ENCODE data around the gene MZF1. TPM values are rescaled to one million over a fixed set of nuclear protein-coding genes. Genes with fewer than 3 reads are reported as not detected.
"Not testable (repeated sequence)": the region's sequence is repeated elsewhere in the genome, so short reads cannot be mapped to it uniquely, and the experiment has no call there.

Gene MZF1
- total and polyA plus RNA-seq, 4 donors, result 10.3 to 51.7 (median 32.1) TPM

DNA sequence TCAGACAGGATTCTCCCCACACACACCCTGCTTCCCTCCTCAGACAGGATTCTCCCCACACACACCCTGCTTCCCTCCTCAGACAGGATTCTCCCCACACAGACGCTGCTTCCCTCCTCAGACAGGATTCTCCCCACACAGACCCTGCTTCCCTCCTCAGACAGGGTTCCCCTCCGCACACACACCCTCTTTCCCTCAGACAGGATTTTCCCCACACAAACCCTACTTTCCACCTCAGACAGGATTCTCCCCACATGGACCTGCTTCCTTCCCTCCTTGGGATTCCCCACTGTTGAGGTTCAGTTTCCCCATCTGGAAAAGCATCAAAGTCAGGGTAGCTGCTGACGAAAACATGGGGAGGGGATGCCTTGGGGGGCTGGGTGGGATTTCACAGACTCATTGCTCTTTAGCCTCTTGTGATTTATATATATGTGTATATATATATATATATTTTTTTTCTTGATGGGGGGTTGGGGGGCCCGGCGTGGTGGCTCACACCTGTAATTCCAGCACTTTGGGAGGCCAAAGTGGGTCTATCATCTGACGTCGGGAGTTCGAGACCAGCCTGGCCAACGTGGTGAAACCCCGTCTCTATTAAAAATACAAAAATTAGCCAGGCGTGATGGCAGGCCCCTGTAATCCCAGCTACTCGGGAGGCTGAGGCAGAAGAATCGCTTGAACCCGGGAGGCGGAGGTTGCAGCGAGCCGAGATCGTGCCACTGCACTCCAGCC lies 30.3 kb downstream of the MZF1 start:
- H3K27ac ChIP-seq (ENCODE audit: low read depth, low read length), result peak overlapping the region; percentile 99
- peaks cover 16% of the 10 kb centered on the region for H3K27me3 ChIP-seq (ENCODE audit: control insufficient read depth, insufficient read depth, low read length)
- not testable (repeated sequence) for H3K4me3 ChIP-seq (ENCODE audit: low read depth, low read length); H3K9me3 ChIP-seq (ENCODE audit: control insufficient read depth, insufficient read depth, low read length); DNase-seq (ENCODE audit: low read depth in 4 of 6, low spot score in 6 of 6)
- H3K4me1 ChIP-seq (ENCODE audit: control insufficient read depth, insufficient read depth, low read length), result peaks cover 35% of the 10 kb centered on the region
- WGBS (ENCODE audit: insufficient coverage), result 87% methylated on average over 12 of the region's 18 CpGs
- peaks cover 28% of the 10 kb centered on the region for H3K36me3 ChIP-seq (ENCODE audit: control insufficient read depth, insufficient read depth, low read length)

DNA sequence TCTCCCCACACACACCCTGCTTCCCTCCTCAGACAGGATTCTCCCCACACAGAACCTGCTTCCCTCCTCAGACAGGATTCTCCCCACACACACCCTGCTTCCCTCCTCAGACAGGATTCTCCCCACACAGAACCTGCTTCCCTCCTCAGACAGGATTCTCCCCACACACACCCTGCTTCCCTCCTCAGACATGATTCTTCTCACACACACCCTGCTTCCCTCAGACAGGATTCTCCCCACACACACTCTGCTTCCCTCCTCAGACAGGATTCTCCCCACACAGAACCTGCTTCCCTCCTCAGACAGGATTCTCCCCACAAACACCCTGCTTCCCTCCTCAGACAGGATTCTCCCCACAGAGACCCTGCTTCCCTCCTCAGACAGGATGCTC lies 34.0 kb downstream of the MZF1 start:
- Histone ChIP-seq H3K4me1 (ENCODE audit: control insufficient read depth, insufficient read depth, low read length) (peaks cover 17% of the 10 kb centered on the region), H3K27me3 (ENCODE audit: control insufficient read depth, insufficient read depth, low read length) (peaks cover 16% of the 10 kb centered on the region)
- not testable (repeated sequence) for H3K4me3 ChIP-seq (ENCODE audit: low read depth, low read length); DNase-seq (ENCODE audit: low read depth in 4 of 6, low spot score in 6 of 6); H3K36me3 ChIP-seq (ENCODE audit: control insufficient read depth, insufficient read depth, low read length); H3K27ac ChIP-seq (ENCODE audit: low read depth, low read length); H3K9me3 ChIP-seq (ENCODE audit: control insufficient read depth, insufficient read depth, low read length)

- H3K27me3 ChIP-seq (ENCODE audit: control insufficient read depth, insufficient read depth, low read length), result peaks cover 16% of the 10 kb centered on the region
- peak overlapping the region; percentile 47 for H3K27ac ChIP-seq (ENCODE audit: low read depth, low read length)
- peak in 2 of 6 donors; percentile 82 to 93 for DNase-seq (ENCODE audit: low read depth in 4 of 6, low spot score in 6 of 6)
- H3K4me1 ChIP-seq (ENCODE audit: control insufficient read depth, insufficient read depth, low read length), result peaks cover 15% of the 10 kb centered on the region
- 1% methylated on average over 55 of the region's 55 CpGs for WGBS (ENCODE audit: insufficient coverage)
- peak overlapping the region; percentile 43 for H3K4me3 ChIP-seq (ENCODE audit: low read depth, low read length)
- no peaks in the 10 kb centered on the region for H3K9me3 ChIP-seq (ENCODE audit: control insufficient read depth, insufficient read depth, low read length)
- H3K36me3 ChIP-seq (ENCODE audit: control insufficient read depth, insufficient read depth, low read length), result no peaks in the 10 kb centered on the region
Observed at GRCh38 chr19:58538257-58539168, 34.6 kb downstream of the MZF1 start.

- Histone ChIP-seq H3K4me1 (ENCODE audit: control insufficient read depth, insufficient read depth, low read length) (peaks cover 10% of the 10 kb centered on the region), H3K9me3 (ENCODE audit: control insufficient read depth, insufficient read depth, low read length) (no peaks in the 10 kb centered on the region), H3K27ac (ENCODE audit: low read depth, low read length) (no peak overlapping the region), H3K27me3 (ENCODE audit: control insufficient read depth, insufficient read depth, low read length) (peaks cover 16% of the 10 kb centered on the region), H3K4me3 (ENCODE audit: low read depth, low read length) (no peak overlapping the region), H3K36me3 (ENCODE audit: control insufficient read depth, insufficient read depth, low read length) (no peaks in the 10 kb centered on the region)
- DNase-seq (ENCODE audit: low read depth in 4 of 6, low spot score in 6 of 6), result no peak
- 95% methylated on average over 8 of the region's 8 CpGs for WGBS (ENCODE audit: insufficient coverage)
Observed at GRCh38 chr19:58536852-58537798, 36.0 kb downstream of the MZF1 start.

GRCh38 chr19:58535857-58536256 lies 37.3 kb downstream of the MZF1 start:
- H3K27ac ChIP-seq (ENCODE audit: low read depth, low read length), result no peak overlapping the region
- DNase-seq (ENCODE audit: low read depth in 4 of 6, low spot score in 6 of 6), result no peak
- no peaks in the 10 kb centered on the region for H3K36me3 ChIP-seq (ENCODE audit: control insufficient read depth, insufficient read depth, low read length)
- no peaks in the 10 kb centered on the region for H3K9me3 ChIP-seq (ENCODE audit: control insufficient read depth, insufficient read depth, low read length)
- no CpG with 5 or more reads among the region's 3 CpGs for WGBS (ENCODE audit: insufficient coverage)
- peaks cover 10% of the 10 kb centered on the region for H3K4me1 ChIP-seq (ENCODE audit: control insufficient read depth, insufficient read depth, low read length)
- H3K27me3 ChIP-seq (ENCODE audit: control insufficient read depth, insufficient read depth, low read length), result peaks cover 16% of the 10 kb centered on the region
- no peak overlapping the region for H3K4me3 ChIP-seq (ENCODE audit: low read depth, low read length)

- no peaks in the 10 kb centered on the region for H3K36me3 ChIP-seq (ENCODE audit: control insufficient read depth, insufficient read depth, low read length)
- no peak overlapping the region for H3K4me3 ChIP-seq (ENCODE audit: low read depth, low read length)
- DNase-seq (ENCODE audit: low read depth in 4 of 6, low spot score in 6 of 6), result peak in 2 of 6 donors; percentile 68 to 83
- no peaks in the 10 kb centered on the region for H3K4me1 ChIP-seq (ENCODE audit: control insufficient read depth, insufficient read depth, low read length)
- 49% methylated on average over 2 of the region's 10 CpGs for WGBS (ENCODE audit: insufficient coverage)
- no peak overlapping the region for H3K27ac ChIP-seq (ENCODE audit: low read depth, low read length)
- H3K9me3 ChIP-seq (ENCODE audit: control insufficient read depth, insufficient read depth, low read length), result no peaks in the 10 kb centered on the region
- H3K27me3 ChIP-seq (ENCODE audit: control insufficient read depth, insufficient read depth, low read length), result no peaks in the 10 kb centered on the region
Observed at GRCh38 chr19:58531034-58531840, 41.9 kb downstream of the MZF1 start.

- Histone ChIP-seq H3K36me3 (ENCODE audit: control insufficient read depth, insufficient read depth, low read length) (no peaks in the 10 kb centered on the region), H3K4me3 (ENCODE audit: low read depth, low read length) (no peak overlapping the region), H3K9me3 (ENCODE audit: control insufficient read depth, insufficient read depth, low read length) (no peaks in the 10 kb centered on the region), H3K4me1 (ENCODE audit: control insufficient read depth, insufficient read depth, low read length) (no peaks in the 10 kb centered on the region), H3K27ac (ENCODE audit: low read depth, low read length) (no peak overlapping the region), H3K27me3 (ENCODE audit: control insufficient read depth, insufficient read depth, low read length) (no peaks in the 10 kb centered on the region)
- no peak for DNase-seq (ENCODE audit: low read depth in 4 of 6, low spot score in 6 of 6)
- 75% methylated on average over 1 of the region's 3 CpGs for WGBS (ENCODE audit: insufficient coverage)
Observed at GRCh38 chr19:58529405-58529804, 43.7 kb downstream of the MZF1 start.

DNA sequence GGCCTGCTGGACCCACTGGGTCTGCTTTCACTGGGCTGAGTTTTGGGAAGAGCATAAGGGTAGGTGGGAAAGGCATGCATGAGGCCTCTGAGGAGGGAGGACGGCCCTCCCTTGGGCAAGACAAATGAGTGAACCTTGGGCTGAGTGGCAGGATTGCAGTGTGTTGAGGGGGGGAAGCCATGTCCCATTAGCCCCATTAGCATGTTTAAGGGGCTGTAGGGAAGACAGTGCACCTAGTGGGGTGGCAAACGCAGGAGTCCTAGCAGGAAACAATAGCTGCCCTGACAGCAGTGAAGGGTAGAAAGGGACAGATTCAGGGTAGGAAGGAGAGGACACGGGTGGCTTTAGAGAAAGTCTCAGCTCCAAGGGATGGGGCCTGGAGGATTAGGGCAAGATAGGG lies 50.4 kb downstream of the MZF1 start:
- Histone ChIP-seq H3K36me3 (ENCODE audit: control insufficient read depth, insufficient read depth, low read length) (peaks cover 3% of the 10 kb centered on the region), H3K27me3 (ENCODE audit: control insufficient read depth, insufficient read depth, low read length) (no peaks in the 10 kb centered on the region), H3K27ac (ENCODE audit: low read depth, low read length) (no peak overlapping the region), H3K4me3 (ENCODE audit: low read depth, low read length) (no peak overlapping the region), H3K9me3 (ENCODE audit: control insufficient read depth, insufficient read depth, low read length) (no peaks in the 10 kb centered on the region), H3K4me1 (ENCODE audit: control insufficient read depth, insufficient read depth, low read length) (peaks cover 26% of the 10 kb centered on the region)
- DNase-seq (ENCODE audit: low read depth in 4 of 6, low spot score in 6 of 6), result no peak
- 74% methylated on average over 3 of the region's 3 CpGs for WGBS (ENCODE audit: insufficient coverage)
